Measurements from ENCODE around the gene ATP1A1.

DNA sequence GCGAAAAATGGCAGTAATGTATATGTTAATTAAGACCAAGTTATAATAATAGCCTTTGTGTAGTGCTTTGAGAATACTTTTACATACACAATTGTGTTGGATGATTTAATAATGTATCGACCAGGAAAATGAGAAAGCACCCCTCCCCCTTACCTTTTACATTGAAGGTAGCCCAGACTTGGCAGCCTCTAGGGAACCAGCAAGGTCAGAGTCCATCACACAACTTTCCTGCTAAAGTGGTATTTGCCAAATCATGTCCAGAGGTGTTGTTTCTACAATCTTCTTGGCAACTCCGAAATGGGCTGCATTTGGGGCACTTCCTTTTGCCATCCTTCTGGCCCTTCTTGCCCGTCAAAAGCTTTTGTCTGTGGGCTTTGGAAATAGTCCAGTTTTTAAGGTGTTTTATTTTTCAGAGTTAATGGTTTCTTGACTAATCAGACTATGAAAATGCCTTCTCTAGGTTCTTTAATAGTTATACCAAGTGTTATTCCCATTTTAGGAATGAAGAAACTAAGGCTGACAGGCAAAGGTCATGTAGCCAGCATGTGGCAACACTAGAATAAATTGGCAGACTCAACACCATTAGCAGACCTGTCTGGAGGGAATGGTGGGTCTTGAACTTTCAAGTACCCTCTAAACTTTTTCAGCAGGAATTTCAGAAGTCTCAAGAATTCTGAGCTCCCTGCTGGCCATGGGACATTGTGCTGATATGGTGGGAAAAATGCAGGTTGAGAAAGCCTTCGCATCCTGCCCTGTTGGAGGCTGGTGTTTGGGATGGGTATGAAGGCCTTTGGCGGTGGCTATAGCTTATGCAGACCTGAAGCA is 6.8 kb downstream of the ATP1A1 start:
- no peak for TF ChIP-seq POLR2A (IDR thresholded peaks at IDR 0.05)
- TF ChIP-seq, protein P1, sequence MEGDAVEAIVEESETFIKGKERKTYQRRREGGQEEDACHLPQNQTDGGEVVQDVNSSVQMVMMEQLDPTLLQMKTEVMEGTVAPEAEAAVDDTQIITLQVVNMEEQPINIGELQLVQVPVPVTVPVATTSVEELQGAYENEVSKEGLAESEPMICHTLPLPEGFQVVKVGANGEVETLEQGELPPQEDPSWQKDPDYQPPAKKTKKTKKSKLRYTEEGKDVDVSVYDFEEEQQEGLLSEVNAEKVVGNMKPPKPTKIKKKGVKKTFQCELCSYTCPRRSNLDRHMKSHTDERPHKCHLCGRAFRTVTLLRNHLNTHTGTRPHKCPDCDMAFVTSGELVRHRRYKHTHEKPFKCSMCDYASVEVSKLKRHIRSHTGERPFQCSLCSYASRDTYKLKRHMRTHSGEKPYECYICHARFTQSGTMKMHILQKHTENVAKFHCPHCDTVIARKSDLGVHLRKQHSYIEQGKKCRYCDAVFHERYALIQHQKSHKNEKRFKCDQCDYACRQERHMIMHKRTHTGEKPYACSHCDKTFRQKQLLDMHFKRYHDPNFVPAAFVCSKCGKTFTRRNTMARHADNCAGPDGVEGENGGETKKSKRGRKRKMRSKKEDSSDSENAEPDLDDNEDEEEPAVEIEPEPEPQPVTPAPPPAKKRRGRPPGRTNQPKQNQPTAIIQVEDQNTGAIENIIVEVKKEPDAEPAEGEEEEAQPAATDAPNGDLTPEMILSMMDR (IDR thresholded peaks at IDR 0.05): no peak

All from lower leg skin (tissue), 3 donors.